Loucy (cell line): ENCODE measurements around the gene EVX2.

Experiments
- CTCF ChIP-seq: fragments of 200-600 bp; sonication (generic); conservative IDR thresholded peaks from 2 replicates; pipeline ENCODE4 v1.5.1; 2014; ENCODE audit warnings: mild to moderate bottlenecking, antibody characterized with exemption, low read length
- EZH2phosphoT487 ChIP-seq: fragments of 200-600 bp; IDR thresholded peaks from 2 replicates; pipeline ENCODE4 v1.6.1; 2018; ENCODE audit warnings: antibody characterized with exemption, mild to moderate bottlenecking, moderate library complexity, borderline replicate concordance

- TF ChIP-seq CTCF (no peak), EZH2phosphoT487 (no peak)
These were observed 7.1 kb upstream of the EVX2 start for GRCh38 chr2:176090862-176091261.
